ENCODE results near the gene PLEKHA6.

GRCh38 chr1:204216236-204216635 is 143.5 kb downstream of the PLEKHA6 start:
- no peak for TF ChIP-seq POLR2A (IDR thresholded peaks at IDR 0.05; ENCODE audit: low read length)
- no peak for TF ChIP-seq GATA1 (IDR thresholded peaks at IDR 0.05; ENCODE audit: low read depth, low read length)

Measured in erythroblast (primary cell).